Duodenal mucosa (tissue), 2 donors: ENCODE data around the gene NSFL1C.

Experiments
- H3K27ac ChIP-seq: one replicate; pipeline ENCODE4 v1.7.0; 2013; ENCODE audit warnings: low read depth, low read length
- H3K27me3 ChIP-seq, 2 donors: one replicate each; pipeline ENCODE4 v1.7.0; 2013; ENCODE audit warnings: low read length in 2 of 2, control low read depth in 1 of 2; ENCODE audit not compliant: insufficient read depth in 2 of 2, control insufficient read depth in 1 of 2
- H3K36me3 ChIP-seq, 2 donors: one replicate each; pipeline ENCODE4 v1.7.0; 2013; ENCODE audit warnings: low read length in 2 of 2, control low read depth in 1 of 2; ENCODE audit not compliant: insufficient read depth in 2 of 2, control insufficient read depth in 1 of 2
- H3K4me1 ChIP-seq, 2 donors: one replicate each; pipeline ENCODE4 v1.7.0; 2013; ENCODE audit warnings: low read length in 2 of 2, control low read depth in 1 of 2; ENCODE audit not compliant: insufficient read depth in 2 of 2, control insufficient read depth in 1 of 2
- H3K4me3 ChIP-seq, 2 donors: one replicate each; pipeline ENCODE4 v1.7.0; 2013; ENCODE audit warnings: low read length in 2 of 2, low read depth in 1 of 2
- H3K9ac ChIP-seq, 2 donors: one replicate each; pipeline ENCODE4 v1.7.0; 2013; ENCODE audit warnings: low read length in 2 of 2, low read depth in 1 of 2
- H3K9me3 ChIP-seq, 2 donors: one replicate each; pipeline ENCODE4 v1.7.0; 2013; ENCODE audit warnings: low read length in 2 of 2, control low read depth in 1 of 2; ENCODE audit not compliant: control insufficient read depth in 1 of 2

The NSFL1C gene

GRCh38 chr20:1442304-1442703 lies 24.3 kb downstream of the NSFL1C start:
- no peak overlapping the region for H3K4me3 ChIP-seq

DNA sequence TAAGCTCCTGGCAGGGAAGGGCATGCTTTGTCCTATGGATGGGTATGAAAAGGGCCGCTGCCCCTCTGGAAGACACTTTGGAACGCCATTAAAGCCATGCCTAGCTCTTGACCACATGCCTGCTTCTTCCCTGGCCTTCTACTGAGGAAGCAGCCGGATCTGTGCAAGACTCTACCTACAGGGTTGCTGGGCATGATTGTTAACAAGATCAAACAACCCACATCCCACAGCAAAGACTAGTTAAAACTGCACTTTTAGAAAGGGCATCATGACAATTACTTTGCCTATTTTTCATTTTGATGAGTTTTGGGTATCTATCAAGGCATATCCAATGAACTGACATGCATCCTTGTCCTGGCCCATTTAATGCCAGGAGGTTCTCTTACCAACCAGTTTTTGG lies 25.5 kb downstream of the NSFL1C start:
- H3K9ac ChIP-seq = no peak overlapping the region
- H3K27me3 ChIP-seq = no peaks in the 10 kb centered on the region
- H3K36me3 ChIP-seq = peaks cover 38 to 63% of the 10 kb centered on the region in 2 donors
- H3K4me1 ChIP-seq = peaks cover 4 to 9% of the 10 kb centered on the region in 2 donors
- no peak overlapping the region for H3K27ac ChIP-seq
- no peak overlapping the region for H3K4me3 ChIP-seq
- H3K9me3 ChIP-seq = no peaks in the 10 kb centered on the region

More at GRCh38 chr20:1442304-1442703, 24.3 kb downstream of the NSFL1C start:
- peaks cover 4 to 9% of the 10 kb centered on the region in 2 donors for H3K4me1 ChIP-seq
- no peaks in the 10 kb centered on the region for H3K9me3 ChIP-seq
- H3K36me3 ChIP-seq = peaks cover 48 to 75% of the 10 kb centered on the region in 2 donors
- no peak overlapping the region for H3K27ac ChIP-seq
- H3K9ac ChIP-seq = no peak overlapping the region
- no peaks in the 10 kb centered on the region for H3K27me3 ChIP-seq

- peaks cover 31 to 52% of the 10 kb centered on the region in 2 donors for H3K36me3 ChIP-seq
- H3K4me1 ChIP-seq = peaks cover 7 to 9% of the 10 kb centered on the region in 2 donors
- no peak overlapping the region for H3K27ac ChIP-seq
- no peaks in the 10 kb centered on the region for H3K9me3 ChIP-seq
- H3K27me3 ChIP-seq = no peaks in the 10 kb centered on the region
- H3K4me3 ChIP-seq = no peak overlapping the region
- H3K9ac ChIP-seq = no peak overlapping the region
These were observed 26.6 kb downstream of the NSFL1C start for GRCh38 chr20:1440024-1440423.

DNA sequence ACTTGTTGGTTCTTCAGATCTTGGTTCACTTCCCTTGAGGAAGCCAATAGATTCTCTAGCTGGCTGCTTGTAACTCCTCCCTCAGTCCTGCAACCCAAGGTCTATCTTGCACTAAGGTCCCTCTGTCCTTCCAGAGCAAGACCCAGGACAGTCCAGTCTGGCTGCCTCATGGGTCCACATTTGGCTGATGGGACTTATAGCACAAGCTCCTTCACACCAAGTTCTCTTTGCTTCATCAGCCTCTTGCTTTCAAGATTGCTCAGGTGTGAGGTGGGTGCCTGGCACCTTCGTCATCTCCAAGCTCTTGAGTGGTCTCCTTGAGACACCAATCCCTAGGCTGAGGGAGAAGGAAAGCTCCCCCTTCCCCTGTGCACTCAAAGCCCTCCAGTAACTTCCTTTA lies 28.3 kb downstream of the NSFL1C start:
- Histone ChIP-seq H3K9ac (no peak overlapping the region), H3K27me3 (no peaks in the 10 kb centered on the region), H3K4me1 (peaks cover 12 to 13% of the 10 kb centered on the region in 2 donors), H3K4me3 (no peak overlapping the region), H3K36me3 (peaks cover 15 to 35% of the 10 kb centered on the region in 2 donors), H3K9me3 (no peaks in the 10 kb centered on the region), H3K27ac (no peak overlapping the region)

DNA sequence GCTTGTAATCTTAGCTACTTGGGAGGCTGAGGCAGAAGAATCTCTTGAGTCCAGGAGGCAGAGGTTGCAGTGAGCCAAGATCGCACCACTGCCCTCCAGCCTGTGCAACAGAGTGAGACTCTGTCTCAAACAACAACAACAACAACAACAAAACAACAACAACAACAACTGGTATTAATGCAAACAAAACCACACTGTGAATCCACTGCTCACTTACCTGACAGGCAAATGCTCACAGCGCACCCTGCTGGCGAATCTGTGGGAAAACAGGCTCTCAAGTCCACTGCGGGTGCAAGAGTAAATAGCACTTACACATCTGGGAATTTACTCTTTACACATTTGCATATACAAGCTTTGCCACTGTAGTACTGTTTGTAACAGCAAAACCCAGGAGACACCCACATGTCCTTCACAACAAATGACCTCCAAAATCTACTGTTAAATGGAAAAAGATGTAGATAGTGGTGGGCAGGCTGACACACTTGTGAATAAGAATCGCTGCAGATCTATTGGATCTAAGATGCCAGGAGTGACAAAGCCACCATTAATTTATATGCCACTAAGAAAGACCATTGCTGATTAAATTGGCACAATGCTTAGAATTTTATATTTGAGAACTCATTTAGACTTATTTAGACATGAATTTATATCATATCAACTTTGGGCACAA lies 29.3 kb downstream of the NSFL1C start:
- no peaks in the 10 kb centered on the region for H3K27me3 ChIP-seq
- no peak overlapping the region for H3K27ac ChIP-seq
- no peak overlapping the region for H3K9ac ChIP-seq
- no peak overlapping the region for H3K4me3 ChIP-seq
- H3K4me1 ChIP-seq = peaks cover 12 to 13% of the 10 kb centered on the region in 2 donors
- H3K9me3 ChIP-seq = no peaks in the 10 kb centered on the region
- peaks cover 10 to 25% of the 10 kb centered on the region in 2 donors for H3K36me3 ChIP-seq

GRCh38 chr20:1436263-1436662 lies 30.4 kb downstream of the NSFL1C start:
- Histone ChIP-seq H3K36me3 (peaks cover 0 to 16% of the 10 kb centered on the region in 2 donors), H3K27me3 (no peaks in the 10 kb centered on the region), H3K4me1 (peaks cover 12 to 13% of the 10 kb centered on the region in 2 donors), H3K9ac (no peak overlapping the region), H3K27ac (no peak overlapping the region), H3K9me3 (no peaks in the 10 kb centered on the region), H3K4me3 (no peak overlapping the region)

GRCh38 chr20:1435337-1435699 lies 31.3 kb downstream of the NSFL1C start:
- H3K36me3 ChIP-seq = peaks cover 0 to 11% of the 10 kb centered on the region in 2 donors
- H3K4me3 ChIP-seq = no peak overlapping the region
- peaks cover 7% of the 10 kb centered on the region in 2 donors for H3K4me1 ChIP-seq
- H3K27me3 ChIP-seq = no peaks in the 10 kb centered on the region
- H3K9ac ChIP-seq = no peak overlapping the region
- H3K27ac ChIP-seq = no peak overlapping the region
- H3K9me3 ChIP-seq = no peaks in the 10 kb centered on the region

GRCh38 chr20:1434571-1435336 lies 31.9 kb downstream of the NSFL1C start:
- peaks cover 4 to 7% of the 10 kb centered on the region in 2 donors for H3K4me1 ChIP-seq
- H3K36me3 ChIP-seq = peaks cover 0 to 6% of the 10 kb centered on the region in 2 donors
- H3K27ac ChIP-seq = no peak overlapping the region
- H3K9ac ChIP-seq = no peak overlapping the region
- H3K9me3 ChIP-seq = no peaks in the 10 kb centered on the region
- H3K27me3 ChIP-seq = no peaks in the 10 kb centered on the region
- no peak overlapping the region for H3K4me3 ChIP-seq

DNA sequence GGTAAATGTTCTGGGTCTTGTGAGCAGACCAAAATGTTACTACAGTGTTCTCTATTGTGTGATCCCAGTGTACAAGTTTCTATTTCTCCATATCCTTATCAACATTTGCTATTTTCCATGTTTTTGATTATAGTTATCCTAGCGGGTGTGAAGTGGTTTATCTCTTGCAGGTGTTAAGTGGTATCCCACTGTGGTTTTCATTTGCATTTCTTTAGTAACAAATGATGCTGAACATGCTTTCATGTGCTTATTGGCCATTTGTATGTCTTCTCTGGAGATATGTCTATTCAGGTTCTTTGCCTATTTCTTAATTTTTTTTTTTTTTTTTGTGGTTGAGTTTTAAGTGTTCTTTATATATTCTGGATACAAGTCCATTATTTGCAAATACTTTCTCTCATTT lies 35.5 kb downstream of the NSFL1C start:
- Histone ChIP-seq H3K9ac (no peak overlapping the region), H3K27me3 (no peaks in the 10 kb centered on the region), H3K36me3 (no peaks in the 10 kb centered on the region), H3K27ac (no peak overlapping the region), H3K4me1 (peaks cover 4 to 7% of the 10 kb centered on the region in 2 donors), H3K9me3 (no peaks in the 10 kb centered on the region), H3K4me3 (no peak overlapping the region)

GRCh38 chr20:1430004-1430451 lies 36.6 kb downstream of the NSFL1C start:
- Histone ChIP-seq H3K9ac (no peak overlapping the region), H3K4me1 (peaks cover 4% of the 10 kb centered on the region in 2 donors), H3K9me3 (no peaks in the 10 kb centered on the region), H3K27me3 (no peaks in the 10 kb centered on the region), H3K27ac (no peak overlapping the region), H3K36me3 (no peaks in the 10 kb centered on the region), H3K4me3 (no peak overlapping the region)
